Pons (tissue), 1 donor: ENCODE results near the gene CFAP100.

Source experiments
- DNase-seq: peaks from one replicate; pipeline ENCODE4 v3.0.0-alpha.2; 2016; ENCODE audit warnings: low spot score

CFAP100 gene

DNA sequence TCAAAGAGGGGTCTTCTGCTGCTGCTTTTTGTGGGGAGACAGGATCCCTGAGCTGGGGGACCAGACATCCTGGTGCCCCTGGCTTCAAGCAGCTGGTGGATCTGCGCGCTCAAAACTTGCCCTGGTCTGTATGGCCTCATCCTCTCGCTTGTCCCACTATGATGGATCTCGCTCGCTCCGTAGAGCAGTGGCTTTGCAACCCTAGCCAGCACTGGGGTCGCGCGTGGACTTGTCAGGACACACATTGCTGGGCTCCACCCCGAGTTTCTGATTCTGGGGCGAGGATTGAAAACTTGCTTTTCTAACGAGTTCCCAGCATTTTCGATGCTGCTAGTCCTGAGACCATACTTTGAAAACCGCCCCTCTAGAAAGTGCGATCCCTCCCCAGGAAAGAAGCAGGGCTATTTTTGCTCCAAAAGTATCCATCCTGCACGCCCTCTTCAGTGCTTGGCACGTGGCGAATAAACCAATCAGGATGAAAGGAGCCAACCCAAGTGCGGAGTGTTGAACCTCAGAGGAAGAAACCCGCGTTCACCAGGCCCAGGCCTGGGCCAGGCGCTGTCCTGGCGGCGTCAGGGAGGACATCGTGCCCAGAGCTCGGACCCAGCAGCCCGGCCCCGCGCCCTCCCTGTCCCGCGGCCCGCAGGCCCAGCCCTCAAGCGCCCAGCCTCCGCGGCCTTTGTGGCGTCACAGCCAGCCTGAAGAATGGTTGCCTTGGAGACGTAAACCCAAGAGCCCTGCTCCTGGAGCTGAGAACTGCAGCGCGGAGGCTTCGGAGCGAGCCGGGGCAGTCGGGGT, at the start of gene CFAP100:
CFAP100 (plus strand) TSS at position 731 of the 798 bp plus-strand sequence. CDS start 1,092 bp downstream, outside the sequence.
- no peak for DNase-seq

DNA sequence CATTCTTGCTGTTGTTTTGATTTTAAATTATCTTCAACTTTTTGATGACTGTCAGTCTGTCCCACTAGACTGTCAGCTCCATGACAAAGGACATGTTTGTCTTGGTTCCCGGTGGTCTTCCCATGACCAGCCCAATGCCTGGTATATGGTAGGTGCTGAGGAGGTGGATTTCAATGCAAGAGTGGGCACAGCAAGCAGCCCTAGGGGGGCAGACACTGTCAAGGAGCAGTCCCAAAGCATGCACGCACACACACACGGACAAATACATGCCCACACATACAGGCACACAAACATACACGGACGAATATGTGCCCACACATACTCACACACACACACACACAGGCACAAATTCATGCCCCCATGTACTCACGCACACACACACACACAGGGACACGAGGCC, 49.5 kb upstream of the CFAP100 start:
- DNase-seq: no peak

DNA sequence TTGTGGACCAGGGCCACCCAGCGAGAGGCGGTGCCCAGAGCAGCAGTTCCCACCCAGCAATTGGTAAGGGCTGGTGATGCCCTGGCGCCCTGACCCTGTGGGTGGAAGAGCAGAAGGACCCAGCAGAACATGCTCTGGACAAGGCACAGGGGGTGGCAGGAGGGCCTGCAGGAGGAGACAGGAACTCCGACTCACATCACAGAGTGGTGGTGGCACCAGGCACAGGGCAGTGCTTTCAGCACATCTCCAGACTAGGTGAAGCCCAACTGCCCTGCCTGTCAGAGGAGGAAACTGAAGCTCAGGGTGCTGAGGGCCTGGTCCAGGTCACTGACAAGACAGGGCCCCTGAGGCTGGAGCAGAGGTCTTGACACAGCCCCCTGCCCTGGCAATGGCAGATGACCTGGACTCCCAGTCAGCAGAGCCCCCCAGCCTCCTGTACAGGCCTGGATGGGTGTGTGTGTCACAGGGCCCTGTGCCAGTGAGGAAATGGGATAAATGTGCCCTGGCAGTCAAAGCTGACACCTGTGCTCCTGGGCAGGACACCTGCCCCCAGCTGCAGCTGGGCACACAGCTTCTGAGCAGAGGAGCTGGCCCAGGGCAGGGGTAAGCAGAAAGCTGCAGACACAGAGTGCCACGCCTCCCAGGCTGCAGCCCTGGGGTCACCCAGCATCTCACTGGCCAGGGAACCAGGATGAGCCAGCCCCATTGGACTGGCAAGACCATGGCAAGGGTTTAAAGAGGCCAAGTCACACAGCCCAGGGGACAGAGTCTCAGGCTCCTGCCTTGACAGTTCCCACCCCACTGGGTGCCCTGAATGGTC, 48.9 kb upstream of the CFAP100 start:
- DNase-seq: no peak

DNA sequence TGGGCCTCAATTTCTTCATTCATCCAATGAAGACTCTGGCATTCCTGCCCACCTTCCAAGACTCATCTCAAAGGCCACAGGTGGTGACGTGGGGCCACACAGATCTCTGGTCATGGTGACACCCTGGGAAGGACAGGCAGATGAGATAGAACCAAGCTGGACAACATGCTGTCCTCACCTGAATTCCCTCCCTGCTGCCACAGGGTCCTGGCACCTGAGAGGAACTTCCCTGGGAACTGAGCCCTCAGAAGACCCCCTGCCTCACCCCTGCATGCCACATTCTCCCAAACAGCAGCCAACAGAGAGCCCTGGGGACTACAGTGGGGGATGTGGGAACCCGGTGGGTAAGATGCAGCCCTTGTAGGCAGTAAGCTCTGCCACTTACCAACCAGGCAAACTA, 48.2 kb upstream of the CFAP100 start:
- DNase-seq: no peak

DNA sequence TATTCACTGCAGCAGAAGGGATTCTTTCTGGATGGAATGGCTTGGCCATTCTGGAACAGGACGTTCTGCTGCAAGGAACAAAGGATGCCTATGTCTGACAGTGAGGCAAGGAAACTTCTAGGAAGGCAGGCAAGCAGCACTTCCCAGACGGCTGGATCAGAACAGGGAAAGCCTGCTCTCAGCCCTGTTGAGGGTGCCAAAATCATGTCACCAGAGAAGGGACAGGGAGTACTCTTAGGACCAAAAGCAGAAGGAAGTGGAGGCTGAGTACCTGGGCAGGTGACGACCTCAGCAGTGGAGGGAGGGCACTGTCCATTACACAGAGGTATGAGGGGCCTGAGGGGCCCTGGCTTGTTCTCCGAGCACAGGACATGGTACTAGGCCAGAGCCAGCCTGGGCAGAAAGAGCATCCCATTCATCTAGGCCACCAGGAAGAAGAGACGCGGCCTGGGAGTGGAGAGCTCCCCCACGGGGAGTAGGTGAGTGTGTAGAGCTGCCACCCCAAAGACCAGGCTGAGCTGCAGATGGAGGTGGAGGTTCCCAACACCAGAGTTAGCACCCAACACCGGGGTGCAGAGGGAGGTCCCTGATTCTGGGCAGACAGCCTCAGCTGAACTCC, 47.1 kb upstream of the CFAP100 start:
- DNase-seq: no peak

DNA sequence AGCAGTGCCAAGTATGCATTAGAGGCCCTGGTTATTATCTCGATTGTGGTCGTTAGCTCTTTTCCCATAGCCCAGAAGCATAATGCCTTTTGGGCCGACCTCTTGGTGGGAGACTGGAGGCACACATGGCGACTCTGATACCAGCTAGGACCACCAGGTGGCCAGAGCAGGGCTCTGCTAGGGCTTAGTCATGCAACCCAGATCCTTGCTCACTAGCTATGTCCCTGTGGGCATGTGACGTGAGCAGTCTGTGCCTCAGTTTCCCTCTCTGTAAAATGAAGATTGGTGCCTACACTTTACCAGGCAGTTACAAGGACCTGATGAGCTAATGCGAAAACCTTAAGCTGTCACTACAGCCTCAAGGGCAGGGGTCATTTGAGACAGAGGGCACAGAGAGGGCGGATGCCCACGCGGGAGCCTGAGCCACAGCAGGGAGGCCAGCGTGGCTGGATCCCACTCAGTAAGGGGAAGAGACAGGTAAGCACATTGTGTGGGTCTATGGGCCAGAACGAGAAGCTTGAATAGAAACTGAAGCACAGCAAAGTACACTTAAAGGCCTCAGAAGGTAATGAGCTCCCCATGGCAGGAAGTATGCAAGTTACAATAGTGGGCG, 46.3 kb upstream of the CFAP100 start:
- DNase-seq: no peak

- no peak for DNase-seq
Observed at GRCh38 chr3:126349071-126349470, 45.6 kb upstream of the CFAP100 start.

GRCh38 chr3:126349611-126350501, 44.9 kb upstream of the CFAP100 start:
- no peak for DNase-seq

GRCh38 chr3:126350502-126351085, 44.1 kb upstream of the CFAP100 start:
- DNase-seq: no peak

DNA sequence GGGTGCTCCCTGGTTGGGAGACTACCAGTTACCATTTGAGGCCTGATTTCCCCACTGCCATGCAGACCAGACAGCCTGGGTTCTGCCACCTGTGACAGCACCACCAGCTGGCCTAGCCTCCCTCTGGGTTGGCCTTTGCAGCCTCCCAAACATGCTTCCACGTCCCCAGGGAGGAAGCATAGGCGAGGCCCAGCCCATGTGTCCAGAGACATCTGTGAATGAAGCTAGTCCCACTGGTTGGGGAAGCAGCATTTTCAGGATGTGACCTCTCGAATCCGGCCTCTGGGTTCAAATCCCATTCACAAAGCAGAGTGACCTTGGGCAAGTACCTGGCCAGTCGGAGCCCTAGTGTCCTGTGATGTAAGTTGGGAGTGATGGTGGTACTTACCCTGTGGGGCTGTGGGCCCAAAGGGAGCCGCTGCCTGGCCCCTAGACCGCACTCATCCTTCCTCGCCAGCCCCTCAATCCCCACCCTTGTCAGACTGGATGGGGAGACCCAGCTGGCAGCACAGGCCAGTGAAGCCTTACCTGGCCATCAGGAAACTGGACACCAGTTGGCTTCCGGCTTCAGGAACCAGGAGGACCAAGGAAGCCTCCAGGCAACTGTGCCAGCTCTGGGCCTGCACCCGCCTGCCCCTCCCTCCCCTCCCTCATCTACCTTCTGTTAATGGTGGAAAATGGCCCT, 43.5 kb upstream of the CFAP100 start:
- DNase-seq: no peak

DNA sequence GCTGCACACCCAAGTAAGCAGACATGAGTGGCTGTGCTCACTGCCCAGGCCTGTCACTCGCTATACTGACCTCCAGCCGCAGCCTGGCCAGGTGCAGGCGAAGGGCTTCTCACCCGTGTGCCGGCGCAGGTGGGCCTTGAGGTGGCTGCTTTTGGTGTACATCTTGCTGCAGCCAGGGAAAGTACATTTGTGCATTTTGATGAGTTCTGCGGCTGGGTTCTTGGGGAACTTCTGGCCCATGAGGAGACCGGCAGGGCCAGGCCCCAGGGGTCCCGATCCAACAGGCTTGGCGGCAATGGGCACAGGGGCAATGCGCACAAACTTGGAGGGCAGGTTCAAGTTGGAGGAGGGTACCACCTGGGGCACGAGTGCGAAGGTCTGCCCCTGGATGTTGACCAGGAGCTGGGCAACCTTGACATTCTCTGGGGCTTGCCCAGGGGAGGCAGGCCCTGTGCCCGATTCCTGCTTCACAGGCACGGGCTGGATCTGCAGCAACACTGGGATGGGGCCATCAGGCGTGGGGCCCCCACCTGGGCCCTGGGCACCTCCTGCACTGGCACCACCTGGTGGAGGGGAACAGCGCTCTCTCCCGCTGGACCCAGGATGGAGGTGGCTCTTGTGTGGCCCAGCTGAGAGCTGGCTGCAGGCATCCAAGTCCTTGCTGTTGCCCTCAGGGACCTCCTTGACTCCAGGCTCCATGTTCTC, 42.8 kb upstream of the CFAP100 start:
- DNase-seq: no peak

GRCh38 chr3:126352476-126353454, 41.9 kb upstream of the CFAP100 start:
- DNase-seq: no peak

- no peak for DNase-seq
Observed at GRCh38 chr3:126353694-126354321, 40.9 kb upstream of the CFAP100 start.

- DNase-seq: no peak
Observed at GRCh38 chr3:126354776-126355175, 39.9 kb upstream of the CFAP100 start.

DNA sequence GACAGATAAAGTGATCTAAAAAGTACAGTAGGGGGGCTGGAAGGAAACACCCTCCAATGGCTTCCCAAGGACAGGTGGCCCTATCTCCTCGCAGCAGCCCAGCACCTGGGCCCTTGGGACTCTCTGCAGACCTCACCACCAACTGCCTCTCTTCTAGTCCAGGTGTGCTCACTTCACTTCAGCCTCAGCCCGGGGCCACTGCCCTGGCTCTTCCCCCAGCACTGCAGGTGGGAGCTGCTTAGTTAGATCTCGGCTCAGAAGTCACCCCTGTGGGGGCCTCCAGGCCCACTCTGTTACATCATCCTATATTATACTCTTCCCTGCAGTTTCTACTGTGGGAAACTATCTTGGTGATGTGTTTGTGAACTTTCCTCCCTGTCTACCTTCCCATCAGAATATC, 39.5 kb upstream of the CFAP100 start:
- DNase-seq: no peak

DNA sequence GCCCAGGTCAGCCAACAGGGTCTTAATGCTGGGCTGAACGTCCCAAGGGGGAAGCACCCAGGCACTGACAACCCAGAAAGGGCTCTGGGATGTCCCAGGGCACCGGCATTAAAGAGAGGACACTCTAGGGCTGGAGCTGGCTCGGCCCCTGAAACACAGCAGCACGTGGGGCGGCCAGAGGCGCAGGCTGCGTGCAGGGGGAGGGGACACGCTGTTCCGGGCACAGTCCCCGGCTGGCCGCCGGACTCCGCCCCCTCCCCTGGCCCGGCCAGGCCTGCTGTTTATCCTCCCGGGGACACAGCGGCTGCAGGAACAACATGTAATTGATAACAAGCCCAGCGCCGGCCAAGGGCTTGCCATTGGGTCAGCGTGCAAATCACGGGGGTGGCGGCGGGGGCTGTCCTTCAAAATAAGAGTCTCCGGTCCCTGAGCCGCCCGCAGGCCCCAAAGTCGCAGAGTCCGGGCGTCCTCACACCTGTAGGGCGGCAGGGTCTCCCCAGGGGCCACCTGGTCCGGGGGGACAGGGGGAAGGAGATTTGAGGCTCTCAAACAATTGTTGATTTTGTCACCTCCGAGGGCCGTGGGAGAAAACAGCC, 38.8 kb upstream of the CFAP100 start:
- DNase-seq: peak; percentile 95
